ENCODE measurements around the gene STAG3.

The STAG3 gene

GRCh38 chr7:100156331-100157068 is 21.2 kb upstream of the STAG3 start:
- DNase-seq: no peak

GRCh38 chr7:100157069-100157333 is 20.7 kb upstream of the STAG3 start:
- DNase-seq: no peak

GRCh38 chr7:100157334-100158228 is 20.1 kb upstream of the STAG3 start:
- no peak for DNase-seq

GRCh38 chr7:100158229-100159098 is 19.3 kb upstream of the STAG3 start, which contains the start of gene TRAPPC14:
Gene TRAPPC14, minus strand, starts transcription at chr7:100158723. Its CDS starts 224 bp downstream, at chr7:100158499.
- DNase-seq: peak; percentile 92

GRCh38 chr7:100159099-100159623 is 18.6 kb upstream of the STAG3 start:
- DNase-seq: no peak

GRCh38 chr7:100160067-100160466 is 17.7 kb upstream of the STAG3 start:
- no peak for DNase-seq

GRCh38 chr7:100163006-100163531 is 14.6 kb upstream of the STAG3 start:
- no peak for DNase-seq

GRCh38 chr7:100163871-100164270 is 13.8 kb upstream of the STAG3 start:
- no peak for DNase-seq

- DNase-seq: no peak
Observed at GRCh38 chr7:100166317-100166940, 11.3 kb upstream of the STAG3 start.

- DNase-seq: no peak
Observed at GRCh38 chr7:100166970-100167911, 10.5 kb upstream of the STAG3 start.

GRCh38 chr7:100167912-100168323 is 9.8 kb upstream of the STAG3 start:
- DNase-seq: no peak

- DNase-seq: no peak
Observed at GRCh38 chr7:100169147-100169850, 8.4 kb upstream of the STAG3 start.

GRCh38 chr7:100170101-100170897 is 7.4 kb upstream of the STAG3 start:
- DNase-seq: no peak

GRCh38 chr7:100171087-100171681 is 6.5 kb upstream of the STAG3 start:
- DNase-seq: peak; percentile 37

- DNase-seq: no peak
Observed at GRCh38 chr7:100171840-100172239, 5.9 kb upstream of the STAG3 start.

- DNase-seq: no peak
Observed at GRCh38 chr7:100173806-100174495, 3.8 kb upstream of the STAG3 start.

GRCh38 chr7:100174582-100174981 is 3.1 kb upstream of the STAG3 start:
- no peak for DNase-seq

- DNase-seq: no peak
Observed at GRCh38 chr7:100175296-100175935, 2.3 kb upstream of the STAG3 start.
